ENCODE measurements around the gene ABCB11.

DNA sequence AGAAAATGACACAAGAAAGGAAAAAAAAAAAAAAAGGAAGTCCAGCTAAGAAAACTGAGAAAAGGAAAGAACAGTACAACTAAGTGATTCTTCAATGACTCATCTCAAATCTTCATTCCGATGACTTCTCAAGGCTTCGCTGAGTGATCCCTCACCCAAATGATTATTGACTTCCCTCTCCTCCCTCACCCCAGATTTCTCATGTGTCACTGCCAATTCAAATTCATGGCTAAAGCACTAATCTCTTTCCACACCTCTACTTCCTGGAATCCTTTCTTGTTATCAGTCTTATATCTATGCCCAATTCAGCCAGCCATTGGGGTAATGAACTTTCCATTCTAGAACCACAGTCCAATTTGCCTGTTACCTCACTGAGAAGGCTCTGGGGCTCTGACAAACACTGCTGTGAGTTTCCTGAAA is 7.2 kb upstream of the ABCB11 start:
- no peak for TF ChIP-seq POLR2A (IDR thresholded peaks at IDR 0.05)
- TF ChIP-seq, protein P1, sequence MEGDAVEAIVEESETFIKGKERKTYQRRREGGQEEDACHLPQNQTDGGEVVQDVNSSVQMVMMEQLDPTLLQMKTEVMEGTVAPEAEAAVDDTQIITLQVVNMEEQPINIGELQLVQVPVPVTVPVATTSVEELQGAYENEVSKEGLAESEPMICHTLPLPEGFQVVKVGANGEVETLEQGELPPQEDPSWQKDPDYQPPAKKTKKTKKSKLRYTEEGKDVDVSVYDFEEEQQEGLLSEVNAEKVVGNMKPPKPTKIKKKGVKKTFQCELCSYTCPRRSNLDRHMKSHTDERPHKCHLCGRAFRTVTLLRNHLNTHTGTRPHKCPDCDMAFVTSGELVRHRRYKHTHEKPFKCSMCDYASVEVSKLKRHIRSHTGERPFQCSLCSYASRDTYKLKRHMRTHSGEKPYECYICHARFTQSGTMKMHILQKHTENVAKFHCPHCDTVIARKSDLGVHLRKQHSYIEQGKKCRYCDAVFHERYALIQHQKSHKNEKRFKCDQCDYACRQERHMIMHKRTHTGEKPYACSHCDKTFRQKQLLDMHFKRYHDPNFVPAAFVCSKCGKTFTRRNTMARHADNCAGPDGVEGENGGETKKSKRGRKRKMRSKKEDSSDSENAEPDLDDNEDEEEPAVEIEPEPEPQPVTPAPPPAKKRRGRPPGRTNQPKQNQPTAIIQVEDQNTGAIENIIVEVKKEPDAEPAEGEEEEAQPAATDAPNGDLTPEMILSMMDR (IDR thresholded peaks at IDR 0.05) = no peak

All from uterus (tissue), 2 donors.